Measurements from ENCODE around the gene JAKMIP1.

JAKMIP1 gene

DNA sequence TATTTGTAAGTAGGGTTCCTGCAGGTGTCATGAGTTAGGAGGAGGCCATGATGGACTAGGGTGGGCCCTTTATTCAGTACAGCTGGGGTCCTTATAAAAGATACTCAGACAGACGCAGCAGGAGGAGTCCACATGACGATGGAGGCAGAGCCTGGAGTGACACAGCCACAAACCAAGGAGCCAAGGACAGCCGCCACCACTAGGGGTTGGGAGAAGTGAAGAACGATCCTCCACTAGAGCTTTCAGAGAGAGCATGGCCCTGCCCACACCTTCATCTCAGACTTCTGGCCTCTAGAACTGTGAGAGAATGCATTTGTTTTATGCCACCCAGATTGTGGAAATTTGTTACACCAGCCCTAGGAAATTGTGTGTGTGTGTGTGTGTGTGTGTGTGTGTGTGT lies 31.1 kb downstream of the JAKMIP1 start:
- Mint-ChIP-seq H3K36me3 (ENCODE audit: low read depth) (no peaks in the 10 kb centered on the region), H3K27me3 (ENCODE audit: low read depth, poor library complexity) (peaks cover 16% of the 10 kb centered on the region), H3K27ac (no peak overlapping the region), H3K4me1 (no peaks in the 10 kb centered on the region), H3K9me3 (peaks cover 14% of the 10 kb centered on the region), H3K4me3 (no peak overlapping the region)
- no peak for DNase-seq
- TF ChIP-seq, protein P1, sequence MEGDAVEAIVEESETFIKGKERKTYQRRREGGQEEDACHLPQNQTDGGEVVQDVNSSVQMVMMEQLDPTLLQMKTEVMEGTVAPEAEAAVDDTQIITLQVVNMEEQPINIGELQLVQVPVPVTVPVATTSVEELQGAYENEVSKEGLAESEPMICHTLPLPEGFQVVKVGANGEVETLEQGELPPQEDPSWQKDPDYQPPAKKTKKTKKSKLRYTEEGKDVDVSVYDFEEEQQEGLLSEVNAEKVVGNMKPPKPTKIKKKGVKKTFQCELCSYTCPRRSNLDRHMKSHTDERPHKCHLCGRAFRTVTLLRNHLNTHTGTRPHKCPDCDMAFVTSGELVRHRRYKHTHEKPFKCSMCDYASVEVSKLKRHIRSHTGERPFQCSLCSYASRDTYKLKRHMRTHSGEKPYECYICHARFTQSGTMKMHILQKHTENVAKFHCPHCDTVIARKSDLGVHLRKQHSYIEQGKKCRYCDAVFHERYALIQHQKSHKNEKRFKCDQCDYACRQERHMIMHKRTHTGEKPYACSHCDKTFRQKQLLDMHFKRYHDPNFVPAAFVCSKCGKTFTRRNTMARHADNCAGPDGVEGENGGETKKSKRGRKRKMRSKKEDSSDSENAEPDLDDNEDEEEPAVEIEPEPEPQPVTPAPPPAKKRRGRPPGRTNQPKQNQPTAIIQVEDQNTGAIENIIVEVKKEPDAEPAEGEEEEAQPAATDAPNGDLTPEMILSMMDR (IDR thresholded peaks at IDR 0.05): no peak

DNA sequence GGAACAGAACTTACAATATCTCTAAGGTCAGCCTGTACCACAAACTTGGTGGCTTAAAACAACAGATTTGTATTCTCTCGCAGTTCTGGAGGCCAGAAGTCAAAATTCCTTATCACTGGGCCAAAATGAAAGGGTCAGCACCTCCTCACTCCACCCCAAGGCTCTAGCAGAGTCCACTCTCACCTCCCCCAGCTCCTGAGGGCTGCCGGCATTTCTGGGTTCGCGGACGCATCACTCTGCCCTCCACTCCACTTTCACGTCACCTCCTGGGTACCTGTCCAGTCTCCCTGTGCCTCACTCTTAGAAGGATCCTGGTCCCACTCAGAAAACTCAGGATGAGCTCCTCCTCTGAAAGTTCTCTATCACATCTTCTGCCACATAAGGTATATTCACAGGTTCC lies 34.6 kb downstream of the JAKMIP1 start:
- peaks cover 19% of the 10 kb centered on the region for H3K27me3 Mint-ChIP-seq (ENCODE audit: low read depth, poor library complexity)
- H3K27ac Mint-ChIP-seq: no peak overlapping the region
- TF ChIP-seq, protein P1 (IDR thresholded peaks at IDR 0.05): no peak
- no peak overlapping the region for H3K4me3 Mint-ChIP-seq
- H3K4me1 Mint-ChIP-seq: no peaks in the 10 kb centered on the region
- DNase-seq: no peak
- H3K36me3 Mint-ChIP-seq (ENCODE audit: low read depth): no peaks in the 10 kb centered on the region
- peaks cover 32% of the 10 kb centered on the region for H3K9me3 Mint-ChIP-seq

DNA sequence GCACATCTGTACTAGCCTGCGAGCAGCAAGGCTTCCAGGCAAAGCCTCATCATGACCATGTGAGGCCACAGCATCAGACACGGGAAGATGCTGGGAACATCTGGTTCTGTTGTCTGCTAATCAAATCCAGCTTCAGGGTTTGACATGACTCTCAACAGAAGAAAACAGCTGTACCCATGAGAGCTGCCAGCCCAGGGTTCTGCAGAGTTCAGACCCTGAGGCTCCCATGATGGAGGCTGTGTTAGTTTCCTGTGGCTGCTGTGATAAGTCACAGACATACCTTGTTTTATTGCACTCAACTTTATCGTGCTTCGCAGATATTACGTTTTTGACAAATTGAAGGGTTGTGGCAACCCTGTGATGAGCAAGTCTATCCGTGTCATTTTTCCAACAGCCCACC lies 37.5 kb downstream of the JAKMIP1 start:
- Mint-ChIP-seq H3K27me3 (ENCODE audit: low read depth, poor library complexity) (peaks cover 27% of the 10 kb centered on the region), H3K4me1 (no peaks in the 10 kb centered on the region), H3K27ac (no peak overlapping the region), H3K9me3 (peaks cover 32% of the 10 kb centered on the region), H3K4me3 (no peak overlapping the region), H3K36me3 (ENCODE audit: low read depth) (no peaks in the 10 kb centered on the region)
- DNase-seq: no peak
- TF ChIP-seq, protein P1 (IDR thresholded peaks at IDR 0.05): no peak

DNA sequence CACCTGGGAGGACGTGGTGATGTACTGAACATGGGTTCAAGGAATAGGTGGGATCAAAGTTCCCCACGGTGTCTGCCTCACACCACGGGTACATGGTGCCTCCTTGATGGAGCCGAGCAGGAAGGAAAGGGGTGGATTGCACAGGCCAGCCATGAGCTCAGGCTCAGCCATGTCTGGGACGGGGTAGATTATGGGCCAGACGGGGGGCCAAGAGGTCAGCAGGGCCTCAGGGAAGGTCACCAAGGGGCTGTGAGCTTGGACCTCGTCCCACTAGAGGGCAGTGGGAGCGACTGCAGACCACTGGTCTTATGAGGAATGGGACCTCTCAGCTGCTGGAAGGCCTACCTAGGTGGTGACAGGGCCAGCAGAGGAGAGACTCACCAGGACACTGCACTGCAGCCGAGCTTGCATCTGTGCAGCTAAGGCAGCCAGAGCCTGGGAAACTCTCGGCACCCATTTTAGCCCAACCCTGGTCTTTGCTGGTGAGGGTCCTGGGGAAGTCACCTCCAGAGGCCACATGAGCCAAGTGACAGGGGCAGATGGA lies 38.4 kb downstream of the JAKMIP1 start:
- Mint-ChIP-seq H3K27ac (no peak overlapping the region), H3K27me3 (ENCODE audit: low read depth, poor library complexity) (peaks cover 29% of the 10 kb centered on the region), H3K36me3 (ENCODE audit: low read depth) (no peaks in the 10 kb centered on the region), H3K9me3 (peaks cover 32% of the 10 kb centered on the region), H3K4me1 (no peaks in the 10 kb centered on the region), H3K4me3 (no peak overlapping the region)
- DNase-seq: no peak
- TF ChIP-seq, protein P1 (IDR thresholded peaks at IDR 0.05): no peak

DNA sequence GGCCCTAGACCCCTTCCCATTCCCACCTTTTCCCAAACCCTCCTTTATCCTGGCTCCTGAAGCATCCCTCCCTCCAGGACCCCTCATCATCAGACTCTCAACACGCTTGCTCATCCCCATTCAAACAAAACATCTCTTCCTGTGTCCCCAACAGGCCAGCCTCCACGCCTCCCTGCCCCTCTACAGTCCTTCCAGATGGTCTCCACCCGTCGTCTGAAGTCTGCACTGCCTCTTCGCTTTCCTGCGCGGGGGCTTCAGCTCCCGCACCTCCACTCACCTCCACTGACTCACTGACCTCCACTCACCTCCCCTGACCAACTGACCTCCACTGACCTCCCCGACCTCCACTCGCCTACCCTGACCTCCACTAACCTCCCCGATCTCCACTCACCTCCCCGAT lies 39.8 kb downstream of the JAKMIP1 start:
- TF ChIP-seq, protein P1 (IDR thresholded peaks at IDR 0.05): no peak
- H3K36me3 Mint-ChIP-seq (ENCODE audit: low read depth): no peaks in the 10 kb centered on the region
- no peak overlapping the region for H3K4me3 Mint-ChIP-seq
- no peak for DNase-seq
- H3K27ac Mint-ChIP-seq: no peak overlapping the region
- peaks cover 32% of the 10 kb centered on the region for H3K27me3 Mint-ChIP-seq (ENCODE audit: low read depth, poor library complexity)
- H3K9me3 Mint-ChIP-seq: peaks cover 28% of the 10 kb centered on the region
- no peaks in the 10 kb centered on the region for H3K4me1 Mint-ChIP-seq

DNA sequence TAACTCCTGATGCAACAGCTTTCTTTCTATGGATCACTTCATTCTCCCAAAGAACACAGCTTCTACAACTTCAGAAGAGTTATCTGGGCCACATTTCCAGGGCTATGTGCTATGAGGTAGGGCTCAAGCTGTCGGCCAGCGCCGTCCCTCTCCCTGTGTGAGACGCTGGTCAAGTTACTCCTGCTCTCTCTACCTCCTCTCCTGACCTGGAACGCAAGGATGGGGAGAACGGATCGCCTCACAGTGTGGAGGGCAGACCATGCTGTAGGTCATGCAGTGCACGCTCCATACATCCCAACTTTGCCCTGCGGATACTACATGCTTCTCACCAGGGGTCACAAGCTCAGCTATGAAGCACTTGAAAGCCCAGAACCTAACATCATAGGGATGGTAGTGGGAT lies 42.4 kb downstream of the JAKMIP1 start:
- Mint-ChIP-seq H3K9me3 (peaks cover 5% of the 10 kb centered on the region), H3K36me3 (ENCODE audit: low read depth) (no peaks in the 10 kb centered on the region), H3K27me3 (ENCODE audit: low read depth, poor library complexity) (peaks cover 36% of the 10 kb centered on the region), H3K27ac (no peak overlapping the region), H3K4me3 (no peak overlapping the region), H3K4me1 (peaks cover 25% of the 10 kb centered on the region)
- TF ChIP-seq, protein P1 (IDR thresholded peaks at IDR 0.05): no peak
- no peak for DNase-seq
